Esophagus squamous epithelium (tissue), 5 donors: ENCODE results near the gene CPSF7. TPM values are rescaled to one million over a fixed set of nuclear protein-coding genes. Genes with fewer than 3 reads are reported as not detected.

ENCODE experiments used
- DNase-seq: peaks from one replicate; lab custom pipeline; 2025; lab: John Stamatoyannopoulos, UW
- H3K27ac ChIP-seq, 4 donors: fragments of 200-600 bp; sonication (generic); one replicate each; pipeline ENCODE4 v1.5.1; 2016 to 2019; ENCODE audit warnings: mild to moderate bottlenecking in 1 of 4
- H3K27me3 ChIP-seq, 4 donors: fragments of 200-600 bp; sonication (generic); 1 replicate in 3 of 4; 2 replicates in 1 of 4; pipeline versions ENCODE4 v1.5.1 to v1.6.0; 2017 to 2021; ENCODE audit warnings: antibody characterized with exemption in 1 of 4
- H3K36me3 ChIP-seq, 3 donors: fragments of 200-600 bp; sonication (generic); one replicate each; pipeline ENCODE4 v1.5.1; 2016 to 2019
- H3K4me1 ChIP-seq, 3 donors: fragments of 200-600 bp; sonication (generic); one replicate each; pipeline ENCODE4 v1.5.1; 2017 to 2019
- H3K4me3 ChIP-seq, 4 donors: fragments of 200-600 bp; sonication (generic); 1 replicate in 3 of 4; 2 replicates in 1 of 4; pipeline ENCODE4 v1.5.1; 2016 to 2019; ENCODE audit warnings: mild to moderate bottlenecking in 2 of 4, moderate library complexity in 1 of 4
- H3K9me3 ChIP-seq, 3 donors: fragments of 200-600 bp; sonication (generic); one replicate each; pipeline ENCODE4 v1.5.1; 2016 to 2019
- POLR2A ChIP-seq, 4 donors: fragments of 450-650 bp; IDR thresholded peaks; one replicate each; pipeline ENCODE4 v1.6.1; 2017; ENCODE audit warnings: antibody characterized with exemption in 4 of 4, mild to moderate bottlenecking in 4 of 4, moderate library complexity in 3 of 4
- WGBS, 2 donors: methylation state at CpG; one replicate each; pipeline ENCODE4 v1.1.5; 2018; 5-methylcytosine and 5-hydroxymethylcytosine counted together
- intact Hi-C: fragments of 100-400 bp; cut with DNase I; formaldehyde crosslinking; loops from one replicate; pipeline ENCODE4 v1.15.0; 2022
- small RNA-seq, 4 donors: library from RNA; depleted of rRNA; stranded (forward); fragments of <200 nt; gene quantifications; one replicate each; pipeline ENCODE3, GENCODE V24; 2016
- total RNA-seq, 4 donors: library from RNA; depleted of rRNA; stranded (reverse); fragments of >200 nt; gene quantifications; one replicate each; pipeline ENCODE4 v1.1.0, GENCODE V29; 2016
- TF ChIP-seq, protein P1 (sequence below), 6 experiments: fragments of 450-650 bp in 4 of 6; fragments of 200-600 bp in 2 of 6; sonication (generic) in 2 of 6; IDR thresholded peaks; one replicate each; pipeline ENCODE4 v1.5.1; 2016 to 2019; ENCODE audit warnings: antibody characterized with exemption in 6 of 6, mild to moderate bottlenecking in 4 of 6, moderate library complexity in 4 of 6
- donor health status: DM: yes; HTN: yes; CAD: no.

Gene CPSF7
- total RNA-seq, 4 donors from 2014 or later, result 24.4 to 44.1 (median 34.3) TPM

DNA sequence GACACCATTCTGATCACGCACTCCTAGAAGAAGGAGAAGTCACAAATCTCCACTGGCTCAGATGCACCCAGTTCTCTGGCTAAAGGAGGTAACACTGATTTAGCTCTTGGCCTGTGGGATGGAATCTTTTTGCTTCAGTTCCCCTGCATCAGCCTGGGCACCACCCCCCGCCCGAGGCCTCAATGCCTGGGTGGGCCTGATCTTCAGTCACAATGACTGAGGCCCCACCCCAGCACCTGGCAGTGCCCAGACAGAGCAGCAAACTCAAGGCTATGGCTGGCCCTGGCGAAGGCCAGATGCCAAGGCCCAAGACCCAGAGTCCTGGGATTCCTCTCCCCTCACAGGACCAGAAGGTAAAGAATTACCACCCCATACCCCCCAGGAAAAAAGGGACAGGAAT is 73.1 kb downstream of the CPSF7 start:
- Histone ChIP-seq H3K4me1 (peaks cover 5 to 43% (median 14%) of the 10 kb centered on the region in 3 donors), H3K36me3 (peaks cover 0 to 47% (median under 1%) of the 10 kb centered on the region in 3 donors), H3K4me3 (no peak overlapping the region), H3K27me3 (no peaks in the 10 kb centered on the region), H3K9me3 (no peaks in the 10 kb centered on the region), H3K27ac (peak overlapping the region in 1 of 4 donors; percentile 2)
- no peak for DNase-seq
- TF ChIP-seq POLR2A (IDR thresholded peaks at IDR 0.05), result no peak
- TF ChIP-seq, protein P1, sequence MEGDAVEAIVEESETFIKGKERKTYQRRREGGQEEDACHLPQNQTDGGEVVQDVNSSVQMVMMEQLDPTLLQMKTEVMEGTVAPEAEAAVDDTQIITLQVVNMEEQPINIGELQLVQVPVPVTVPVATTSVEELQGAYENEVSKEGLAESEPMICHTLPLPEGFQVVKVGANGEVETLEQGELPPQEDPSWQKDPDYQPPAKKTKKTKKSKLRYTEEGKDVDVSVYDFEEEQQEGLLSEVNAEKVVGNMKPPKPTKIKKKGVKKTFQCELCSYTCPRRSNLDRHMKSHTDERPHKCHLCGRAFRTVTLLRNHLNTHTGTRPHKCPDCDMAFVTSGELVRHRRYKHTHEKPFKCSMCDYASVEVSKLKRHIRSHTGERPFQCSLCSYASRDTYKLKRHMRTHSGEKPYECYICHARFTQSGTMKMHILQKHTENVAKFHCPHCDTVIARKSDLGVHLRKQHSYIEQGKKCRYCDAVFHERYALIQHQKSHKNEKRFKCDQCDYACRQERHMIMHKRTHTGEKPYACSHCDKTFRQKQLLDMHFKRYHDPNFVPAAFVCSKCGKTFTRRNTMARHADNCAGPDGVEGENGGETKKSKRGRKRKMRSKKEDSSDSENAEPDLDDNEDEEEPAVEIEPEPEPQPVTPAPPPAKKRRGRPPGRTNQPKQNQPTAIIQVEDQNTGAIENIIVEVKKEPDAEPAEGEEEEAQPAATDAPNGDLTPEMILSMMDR (IDR thresholded peaks at IDR 0.05), result no peak
- WGBS, 2 donors, result 80% methylated on average over 1 of the region's 4 CpGs; no CpG with 5 or more reads in 1 of the 2 donors
- intact Hi-C loops, result no loop called here

DNA sequence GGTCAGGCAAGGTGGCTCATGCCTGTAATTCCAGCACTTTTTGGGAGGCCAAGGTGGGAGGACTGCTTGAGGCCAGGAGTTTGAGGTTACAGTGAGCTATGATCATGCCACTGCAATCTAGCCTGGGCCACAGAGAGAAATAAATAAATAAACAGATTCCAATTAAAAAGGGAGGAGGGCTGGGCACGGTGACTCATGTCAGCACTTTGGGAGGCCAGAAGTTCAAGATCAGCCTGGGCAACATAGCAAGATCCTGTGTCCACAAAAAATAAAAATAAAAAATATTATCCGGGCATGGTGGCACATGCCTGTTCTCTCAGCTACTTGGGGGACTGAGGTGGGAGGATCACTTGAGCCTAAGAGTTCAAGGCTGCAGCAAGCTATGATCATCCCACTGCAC is 75.6 kb downstream of the CPSF7 start:
- Histone ChIP-seq H3K9me3 (no peaks in the 10 kb centered on the region), H3K27me3 (no peaks in the 10 kb centered on the region), H3K4me1 (peaks cover 0 to 20% (median 0%) of the 10 kb centered on the region in 3 donors), H3K27ac (no peak overlapping the region), H3K4me3 (no peak overlapping the region), H3K36me3 (peaks cover 0 to 72% (median 21%) of the 10 kb centered on the region in 3 donors)
- 69 to 88% methylated on average over 2 of the region's 2 CpGs for WGBS, 2 donors
- intact Hi-C loops, result no loop called here
- no peak for TF ChIP-seq POLR2A (IDR thresholded peaks at IDR 0.05)
- DNase-seq, result no peak

DNA sequence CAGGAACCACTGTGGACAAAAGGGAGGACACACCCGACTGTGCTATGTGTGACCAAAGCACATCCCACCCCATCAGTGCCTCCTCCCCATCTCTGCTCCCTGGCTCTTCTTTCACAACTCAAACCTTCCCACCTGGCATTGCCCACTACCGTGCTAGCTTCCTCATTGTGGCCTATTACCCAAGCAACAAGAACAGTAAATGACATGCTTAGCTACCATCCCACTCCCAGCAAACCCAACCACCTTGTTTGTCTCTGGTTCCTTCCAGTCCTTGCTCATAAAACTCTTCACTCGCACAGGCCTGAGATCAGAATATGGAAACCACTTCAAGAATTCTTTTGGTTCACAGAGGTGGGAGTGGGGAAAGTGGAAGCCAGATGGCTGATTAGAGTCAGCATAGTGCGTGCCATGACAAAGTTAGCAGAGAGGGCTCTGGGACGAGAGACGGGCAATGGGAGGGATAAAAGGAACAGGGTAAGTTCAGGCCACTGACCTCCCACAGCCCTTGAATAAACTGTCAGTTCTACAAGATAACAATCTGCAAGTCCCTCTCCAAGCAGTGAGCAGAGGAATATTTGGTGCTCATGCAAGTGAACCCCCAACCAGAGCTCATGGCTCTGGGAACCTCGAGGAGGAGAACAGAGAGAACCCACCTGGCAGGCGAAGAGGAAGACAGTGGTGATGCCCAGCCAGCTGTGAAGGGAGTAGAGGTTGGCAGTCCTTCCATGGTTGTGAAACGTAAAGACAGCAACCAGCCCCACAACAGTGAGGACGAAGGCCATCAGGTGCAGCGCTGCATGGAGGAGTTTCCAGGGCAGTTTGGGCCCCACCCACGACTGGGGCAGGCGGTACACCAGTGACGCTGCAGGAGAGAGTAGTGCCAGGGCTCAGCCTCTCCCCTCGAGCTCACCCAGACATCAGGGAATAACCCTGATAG is 76.4 kb downstream of the CPSF7 start:
- no peak for DNase-seq
- WGBS, 2 donors, result 84 to 86% methylated on average over 8 to 13 of the region's 15 CpGs
- intact Hi-C loops, result no loop called here
- no peaks in the 10 kb centered on the region for H3K27me3 ChIP-seq
- H3K4me1 ChIP-seq, result peaks cover 0 to 20% (median 0%) of the 10 kb centered on the region in 3 donors
- TF ChIP-seq, protein P1 (IDR thresholded peaks at IDR 0.05), result no peak
- TF ChIP-seq POLR2A (IDR thresholded peaks at IDR 0.05), result no peak
- H3K9me3 ChIP-seq, result no peaks in the 10 kb centered on the region
- no peak overlapping the region for H3K27ac ChIP-seq
- H3K4me3 ChIP-seq, result no peak overlapping the region
- peaks cover 0 to 80% (median 23%) of the 10 kb centered on the region in 3 donors for H3K36me3 ChIP-seq

Small RNA genes lying within 50 kb of the gene (small RNA-seq; reads per million reads assigned to genes)
- 0 reads per million in 4 donors for gene RN7SL23P

Other genes starting within 250 kb of the CPSF7 start
- gene PGA3, start 226.5 kb downstream of the CPSF7 start, total RNA-seq, result not detected
- gene PGA4, start 207.6 kb downstream of the CPSF7 start, total RNA-seq, result 1 to 10 TPM in 1 of 4 donors, not detected in 3; 1.3 TPM
- under 1 TPM in 2 of 4 donors, not detected in 2; 0.19 to 0.22 TPM for gene PGA5, start 188.8 kb downstream of the CPSF7 start, total RNA-seq
- 1 to 10 TPM in 1 of 4 donors, under 1 TPM in 3; 0.09 to 1.5 (median 0.30) TPM for gene VWCE, start 134.7 kb downstream of the CPSF7 start, total RNA-seq
- 100 to 1,000 TPM in 3 of 4 donors, 10 to 100 TPM in 1; 98.9 to 146 (median 127) TPM for gene DDB1, start 96.9 kb downstream of the CPSF7 start, total RNA-seq
- gene TKFC, start 96.7 kb downstream of the CPSF7 start, total RNA-seq, result 10 to 100 TPM; 19.8 to 29.2 (median 26.4) TPM
- 10 to 100 TPM; 23.9 to 44.3 (median 27.9) TPM for gene CYB561A3, start 68.1 kb downstream of the CPSF7 start, total RNA-seq
- gene TMEM138, start 67.6 kb downstream of the CPSF7 start, total RNA-seq, result 10 to 100 TPM; 14.6 to 28.1 (median 20.7) TPM
- gene TMEM216, start 37.4 kb downstream of the CPSF7 start, total RNA-seq, result 10 to 100 TPM in 2 of 4 donors, 1 to 10 TPM in 2; 4.4 to 22.7 (median 11.6) TPM
- 10 to 100 TPM; 26.0 to 62.9 (median 43.7) TPM for gene SDHAF2, start 149 bp upstream of the CPSF7 start, total RNA-seq
- gene LRRC10B, start 78.8 kb upstream of the CPSF7 start, total RNA-seq, result 1 to 10 TPM in 1 of 4 donors, under 1 TPM in 1, not detected in 2; 0.76 to 1.3 TPM
- 1 to 10 TPM; 1.6 to 2.9 (median 1.9) TPM for gene SYT7, start 151.1 kb upstream of the CPSF7 start, total RNA-seq